HG03066 (cell line): ENCODE data around the gene MRPL37.

Source experiments
- ATAC-seq: cut with Tn5 transposase; IDR thresholded peaks from one replicate; pipeline ENCODE4 v1.9.1; 2021; ENCODE audit warnings: low read depth; ENCODE audit not compliant: unreplicated experiment

The MRPL37 gene

GRCh38 chr1:54259546-54260140 is 59.7 kb downstream of the MRPL37 start:
- ATAC-seq = no peak

GRCh38 chr1:54260810-54261209 is 60.8 kb downstream of the MRPL37 start:
- no peak for ATAC-seq

GRCh38 chr1:54262244-54262643 is 62.3 kb downstream of the MRPL37 start:
- no peak for ATAC-seq

GRCh38 chr1:54263601-54264226 is 63.7 kb downstream of the MRPL37 start:
- no peak for ATAC-seq

DNA sequence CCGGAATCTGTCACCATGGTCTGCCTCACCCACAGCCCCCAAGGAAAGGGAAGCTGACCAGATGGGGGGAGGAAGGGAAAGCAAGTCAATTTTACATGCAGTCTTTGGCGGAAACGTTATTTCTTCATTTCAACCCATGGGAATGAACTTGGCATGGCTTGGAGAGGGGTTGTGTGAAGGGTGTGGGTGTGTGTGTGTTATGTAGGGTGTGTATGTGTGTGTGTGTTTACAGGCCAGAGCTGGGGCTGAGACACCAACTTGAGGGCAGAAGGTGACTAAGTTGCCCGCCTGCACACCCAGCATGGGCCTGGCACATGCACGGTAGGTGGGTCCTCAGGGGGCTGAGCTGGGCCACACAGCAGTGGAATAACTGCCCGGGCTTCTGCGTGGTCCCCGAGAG is 65.2 kb downstream of the MRPL37 start:
- ATAC-seq = no peak

DNA sequence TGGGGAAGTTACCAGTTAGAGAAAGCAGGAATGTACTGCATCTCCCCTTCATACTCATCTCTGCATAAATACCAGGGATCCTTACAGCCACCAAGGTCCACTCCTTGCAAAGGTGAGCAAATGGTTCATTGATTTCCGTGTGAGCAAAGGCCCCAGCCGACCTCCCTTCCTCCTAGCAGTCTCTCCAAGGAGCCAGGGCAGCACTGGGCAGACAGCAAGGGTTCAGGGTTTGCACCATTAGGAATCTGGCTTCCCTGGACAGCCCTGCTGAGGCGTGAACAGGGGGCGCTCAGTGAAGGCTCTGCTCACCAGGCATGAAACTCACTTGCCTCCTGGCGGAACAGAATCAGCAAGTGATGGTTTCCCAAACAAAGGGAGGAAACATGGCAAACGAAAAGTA is 65.7 kb downstream of the MRPL37 start:
- no peak for ATAC-seq

- ATAC-seq = no peak
Observed at GRCh38 chr1:54266195-54266594, 66.2 kb downstream of the MRPL37 start.

GRCh38 chr1:54266908-54267307 is 66.9 kb downstream of the MRPL37 start:
- ATAC-seq = no peak
